Effector memory CD8-positive, alpha-beta T cell (primary cell): ENCODE measurements around the gene KCTD19.

ENCODE experiments used
- ATAC-seq: fragments of 150-1000 bp; cut with Tn5 transposase; replicated peaks from 2 replicates; pipeline ENCODE4 v1.10.0; 2021; ENCODE audit warnings: mild to moderate bottlenecking, moderate library complexity
- DNase-seq, 3 experiments: peaks; one replicate each; pipeline ENCODE4 v3.0.0; 2021
- H3K27ac Mint-ChIP-seq, 2 donors: one replicate each; pipeline ENCODE4 v1.8.0; 2022; ENCODE audit warnings: mild to moderate bottlenecking in 2 of 2, mixed read lengths in 2 of 2, moderate library complexity in 2 of 2
- H3K27me3 Mint-ChIP-seq, 2 donors: one replicate each; pipeline ENCODE4 v1.8.0; 2022; ENCODE audit warnings: mixed read lengths in 2 of 2
- H3K36me3 Mint-ChIP-seq: one replicate; pipeline ENCODE4 v1.8.0; 2022; ENCODE audit warnings: mild to moderate bottlenecking, moderate library complexity, mixed read lengths; ENCODE audit not compliant: insufficient read depth
- H3K4me1 Mint-ChIP-seq, 2 donors: one replicate each; pipeline ENCODE4 v1.8.0; 2022; ENCODE audit warnings: low read depth in 2 of 2, mixed read lengths in 2 of 2
- H3K4me3 Mint-ChIP-seq, 2 donors: one replicate each; pipeline ENCODE4 v1.8.0; 2022; ENCODE audit warnings: mild to moderate bottlenecking in 2 of 2, mixed read lengths in 2 of 2, moderate library complexity in 2 of 2
- H3K9me3 Mint-ChIP-seq, 2 donors: one replicate each; pipeline ENCODE4 v1.8.0; 2022; ENCODE audit warnings: mixed read lengths in 2 of 2

The KCTD19 gene

DNA sequence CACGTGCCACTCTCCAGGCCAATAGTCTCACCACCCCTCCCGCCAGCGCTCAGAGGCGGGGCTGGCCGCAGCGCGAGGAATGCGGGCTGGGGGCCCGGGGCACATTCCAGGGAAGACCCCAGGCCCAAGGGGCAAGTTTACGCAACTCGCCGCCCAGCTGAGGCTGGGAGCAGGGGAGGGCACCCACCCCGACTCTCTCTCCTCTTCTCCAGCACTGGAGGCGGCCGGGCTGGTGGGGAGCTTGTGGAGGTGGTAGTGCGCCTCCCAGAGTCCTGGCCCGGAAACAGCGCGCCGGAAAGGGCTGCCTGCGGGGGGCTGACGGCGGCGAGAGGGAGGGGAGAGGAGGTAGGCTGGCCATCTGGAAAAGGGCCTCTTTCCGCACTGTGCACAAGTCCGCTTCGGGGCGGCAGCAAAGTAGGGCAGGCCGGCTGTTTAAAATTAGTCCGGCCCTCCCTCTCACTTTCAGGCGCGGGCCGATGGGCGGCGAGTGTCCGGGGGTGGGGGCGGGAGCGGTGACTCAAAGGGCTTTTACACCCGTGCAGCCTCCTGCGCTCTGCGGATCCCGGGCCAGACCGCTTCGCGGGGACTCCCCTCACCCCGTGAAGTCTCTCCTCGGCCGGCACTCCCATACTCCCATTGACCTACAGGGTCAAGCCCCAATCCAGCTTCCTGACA is 80.3 kb downstream of the KCTD19 start:
- H3K27ac Mint-ChIP-seq = peak overlapping the region; percentile 92 to 96
- peaks cover 32 to 45% of the 10 kb centered on the region in 2 donors for H3K4me1 Mint-ChIP-seq
- H3K27me3 Mint-ChIP-seq = peaks cover 5 to 12% of the 10 kb centered on the region in 2 donors
- DNase-seq (peak in 1 of 3 experiments; percentile 42), ATAC-seq (no peak)
- H3K4me3 Mint-ChIP-seq = peak overlapping the region; percentile 90 to 96
- peaks cover 20% of the 10 kb centered on the region for H3K36me3 Mint-ChIP-seq
- H3K9me3 Mint-ChIP-seq = no peaks in the 10 kb centered on the region

DNA sequence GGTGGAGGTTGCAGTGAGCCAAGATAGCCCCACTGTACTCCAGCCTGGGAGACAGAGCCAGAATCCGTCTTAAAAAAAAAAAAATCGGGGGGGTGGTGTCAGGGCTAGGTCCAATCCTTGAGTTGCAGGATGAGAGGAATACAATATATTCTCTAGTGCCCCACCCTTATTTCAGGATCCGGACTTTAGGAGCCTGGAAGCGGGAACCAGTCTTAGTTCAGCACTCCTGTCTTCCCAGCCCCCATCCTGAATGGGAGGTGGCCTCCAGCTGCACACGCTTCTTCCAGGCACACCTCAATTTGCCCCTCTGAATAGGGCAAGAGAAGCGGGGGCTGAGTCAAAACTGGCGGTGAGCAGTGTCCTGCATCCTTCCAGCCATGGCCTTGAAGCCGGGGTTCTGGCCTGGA is 80.9 kb downstream of the KCTD19 start:
- Mint-ChIP-seq H3K4me3 (peak overlapping the region; percentile 90 to 96), H3K27me3 (peaks cover 5 to 12% of the 10 kb centered on the region in 2 donors), H3K4me1 (peaks cover 32 to 45% of the 10 kb centered on the region in 2 donors), H3K27ac (peak overlapping the region; percentile 93 to 96), H3K36me3 (peaks cover 20% of the 10 kb centered on the region), H3K9me3 (no peaks in the 10 kb centered on the region)
- ATAC-seq = no peak
- no peak for DNase-seq

GRCh38 chr16:67245186-67245585 is 81.4 kb downstream of the KCTD19 start:
- Mint-ChIP-seq H3K4me3 (peak overlapping the region; percentile 90 to 96), H3K27me3 (peaks cover 5 to 10% of the 10 kb centered on the region in 2 donors), H3K27ac (peak overlapping the region; percentile 93 to 96), H3K4me1 (peaks cover 32 to 45% of the 10 kb centered on the region in 2 donors), H3K36me3 (peaks cover 20% of the 10 kb centered on the region), H3K9me3 (no peaks in the 10 kb centered on the region)
- no peak for DNase-seq
- no peak for ATAC-seq

GRCh38 chr16:67244387-67245185 is 82.0 kb downstream of the KCTD19 start:
- ATAC-seq (peak; percentile 70), DNase-seq (peak; percentile 63 to 64 (median 64))
- Mint-ChIP-seq H3K36me3 (peaks cover 18% of the 10 kb centered on the region), H3K27me3 (peaks cover 0 to 4% of the 10 kb centered on the region in 2 donors), H3K4me3 (peak overlapping the region; percentile 90 to 96), H3K27ac (peak overlapping the region; percentile 93 to 96), H3K9me3 (no peaks in the 10 kb centered on the region), H3K4me1 (peaks cover 32 to 40% of the 10 kb centered on the region in 2 donors)

- Mint-ChIP-seq H3K27me3 (no peaks in the 10 kb centered on the region), H3K4me1 (peaks cover 29 to 36% of the 10 kb centered on the region in 2 donors), H3K4me3 (no peak overlapping the region), H3K27ac (peak overlapping the region; percentile 93 to 96), H3K36me3 (peaks cover 13% of the 10 kb centered on the region), H3K9me3 (no peaks in the 10 kb centered on the region)
- ATAC-seq (no peak), DNase-seq (no peak)
Measured at GRCh38 chr16:67243481-67243880, 83.1 kb downstream of the KCTD19 start.

GRCh38 chr16:67242138-67242730 is 84.3 kb downstream of the KCTD19 start:
- no peaks in the 10 kb centered on the region for H3K27me3 Mint-ChIP-seq
- H3K4me3 Mint-ChIP-seq = no peak overlapping the region

DNA sequence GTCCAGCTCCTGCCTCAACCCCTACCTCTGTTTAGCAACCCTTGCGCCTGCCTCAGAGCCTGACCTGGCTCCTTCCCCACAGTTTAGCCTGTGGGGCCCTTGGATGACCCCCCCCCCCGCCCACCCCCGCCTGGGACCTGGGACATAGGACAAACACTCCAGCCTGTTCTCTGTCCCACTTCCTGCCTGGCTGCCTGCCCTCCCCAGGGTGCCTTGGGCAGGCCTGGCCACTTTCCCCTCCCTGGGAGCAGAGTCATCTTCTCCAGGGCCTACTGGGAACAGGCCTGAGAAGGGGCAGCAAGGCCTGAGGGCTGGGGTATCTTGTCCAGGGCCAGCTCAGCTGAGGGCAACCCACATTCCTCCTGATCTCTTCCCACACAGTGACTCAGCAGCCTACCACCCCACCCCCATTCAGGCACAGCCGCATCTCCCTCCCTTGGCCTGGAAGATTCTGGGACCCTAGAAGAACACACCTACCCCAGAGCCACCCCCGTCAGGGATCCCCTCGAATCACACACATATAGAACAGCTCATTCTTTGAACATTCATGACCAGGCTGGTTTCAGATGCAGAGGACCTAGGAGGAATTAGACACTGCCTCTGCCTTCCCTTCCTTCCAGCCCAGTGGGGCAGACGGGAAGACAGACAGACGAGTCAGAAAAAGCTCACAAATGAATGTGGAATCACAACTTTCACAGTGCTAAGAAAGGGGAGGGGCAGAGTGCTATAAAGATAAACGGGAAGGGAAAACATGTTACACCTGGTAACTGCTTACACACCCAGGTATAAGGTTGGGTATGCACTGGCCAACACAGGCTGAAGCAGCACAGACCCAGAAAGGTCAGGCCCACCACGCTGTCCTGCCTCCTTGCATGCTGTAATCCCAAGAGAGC is 85.3 kb downstream of the KCTD19 start:
- H3K4me1 Mint-ChIP-seq = peaks cover 20 to 35% of the 10 kb centered on the region in 2 donors
- ATAC-seq = no peak
- H3K36me3 Mint-ChIP-seq = peaks cover 26% of the 10 kb centered on the region
- DNase-seq = no peak
- no peaks in the 10 kb centered on the region for H3K27me3 Mint-ChIP-seq
- peak overlapping the region; percentile 49 to 57 for H3K27ac Mint-ChIP-seq
- H3K4me3 Mint-ChIP-seq = no peak overlapping the region
- H3K9me3 Mint-ChIP-seq = no peaks in the 10 kb centered on the region

More at GRCh38 chr16:67242138-67242730, 84.3 kb downstream of the KCTD19 start:
- peak overlapping the region in 1 of 2 donors; percentile 80 for H3K27ac Mint-ChIP-seq
- peaks cover 18 to 32% of the 10 kb centered on the region in 2 donors for H3K4me1 Mint-ChIP-seq
- no peak for ATAC-seq
- DNase-seq = no peak
- H3K9me3 Mint-ChIP-seq = no peaks in the 10 kb centered on the region
- H3K36me3 Mint-ChIP-seq = peaks cover 21% of the 10 kb centered on the region

DNA sequence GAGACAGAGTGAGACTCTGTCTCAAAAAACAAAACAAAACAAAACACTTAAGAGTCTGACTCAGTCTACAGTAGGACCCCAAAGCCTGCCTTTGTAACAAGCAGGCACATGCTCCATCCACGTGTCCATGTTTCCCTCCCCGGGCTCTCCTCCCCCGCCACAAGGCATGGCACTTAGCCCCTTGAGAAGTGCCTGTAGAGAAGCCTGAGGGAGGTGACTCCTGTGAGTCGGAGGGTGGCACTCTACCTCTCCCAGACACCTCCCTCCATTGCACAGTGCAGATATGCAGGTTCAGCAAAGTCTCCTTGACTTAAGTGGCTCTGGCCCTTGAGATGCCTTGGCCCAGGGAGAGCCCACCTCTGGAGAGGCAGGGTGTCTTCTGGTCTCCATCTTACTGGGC is 86.0 kb downstream of the KCTD19 start:
- Mint-ChIP-seq H3K36me3 (peaks cover 29% of the 10 kb centered on the region), H3K4me1 (peaks cover 23 to 38% of the 10 kb centered on the region in 2 donors), H3K27ac (no peak overlapping the region), H3K27me3 (no peaks in the 10 kb centered on the region), H3K9me3 (no peaks in the 10 kb centered on the region), H3K4me3 (no peak overlapping the region)
- DNase-seq (no peak), ATAC-seq (no peak)
